H9 (cell line): ENCODE measurements around the gene SPRYD4. TPM values are rescaled to one million over a fixed set of nuclear protein-coding genes. Genes with fewer than 3 reads are reported as not detected.

ENCODE experiments used
- DNase-seq: peaks from one replicate; pipeline ENCODE4 v3.0.0-alpha.2; 2017
- H2AFZ ChIP-seq: one replicate; pipeline ENCODE4 v1.6.1; 2013; ENCODE audit warnings: mild to moderate bottlenecking, low read length, control low read depth, moderate library complexity
- H2AK5ac ChIP-seq: 2 replicates; pipeline ENCODE4 v1.6.1; 2013; ENCODE audit warnings: low read length, control low read depth, mixed read lengths; ENCODE audit not compliant: insufficient read length
- H2BK120ac ChIP-seq: one replicate; pipeline ENCODE4 v1.6.1; 2013; ENCODE audit warnings: low read depth, mild to moderate bottlenecking, low read length, control low read depth, inconsistent platforms; ENCODE audit not compliant: poor library complexity, severe bottlenecking
- H2BK12ac ChIP-seq: 2 replicates; pipeline ENCODE4 v1.6.1; 2013; ENCODE audit warnings: low read length, control low read depth, mixed read lengths, low read depth; ENCODE audit not compliant: insufficient read length
- H2BK15ac ChIP-seq: 2 replicates; pipeline ENCODE4 v1.6.1; 2013; ENCODE audit warnings: low read depth, low read length, control low read depth
- H2BK20ac ChIP-seq: one replicate; pipeline ENCODE4 v1.6.1; 2013; ENCODE audit warnings: low read depth, mild to moderate bottlenecking, low read length, control low read depth, inconsistent platforms; ENCODE audit not compliant: poor library complexity, severe bottlenecking
- H2BK5ac ChIP-seq: 2 replicates; pipeline ENCODE4 v1.6.1; 2013; ENCODE audit warnings: low read length, control low read depth, mixed read lengths; ENCODE audit not compliant: insufficient read length
- H3K14ac ChIP-seq: 2 replicates; pipeline ENCODE4 v1.6.1; 2013; ENCODE audit warnings: low read length, control low read depth; ENCODE audit not compliant: insufficient read depth
- H3K18ac ChIP-seq: 2 replicates; pipeline ENCODE4 v1.6.1; 2013; ENCODE audit warnings: low read depth, mild to moderate bottlenecking, mixed read lengths, low read length, control low read depth; ENCODE audit not compliant: insufficient read length
- H3K23ac ChIP-seq: 2 replicates; pipeline ENCODE4 v1.6.1; 2013; ENCODE audit warnings: low read length, control low read depth, mixed read lengths, low read depth; ENCODE audit not compliant: insufficient read length
- H3K23me2 ChIP-seq: 2 replicates; pipeline ENCODE4 v1.6.1; 2013; ENCODE audit warnings: low read depth, mild to moderate bottlenecking, mixed read lengths, low read length, control low read depth; ENCODE audit not compliant: insufficient read length, poor library complexity, severe bottlenecking
- H3K27ac ChIP-seq: 2 replicates; pipeline ENCODE4 v1.5.1; 2013; ENCODE audit warnings: low read length, control low read depth, mixed read lengths, low read depth; ENCODE audit not compliant: insufficient read length
- H3K27me3 ChIP-seq: 2 replicates; pipeline ENCODE4 v1.6.1; 2013; ENCODE audit warnings: low read length, control low read depth, inconsistent platforms; ENCODE audit not compliant: insufficient read depth
- H3K4ac ChIP-seq: 2 replicates; pipeline ENCODE4 v1.6.1; 2013; ENCODE audit warnings: low read depth, mild to moderate bottlenecking, control low read depth, inconsistent platforms, low read length, moderate library complexity
- H3K4me1 ChIP-seq: 2 replicates; pipeline ENCODE4 v1.6.1; 2013; ENCODE audit warnings: low read length, control low read depth, inconsistent platforms; ENCODE audit not compliant: insufficient read depth
- H3K4me2 ChIP-seq: 2 replicates; pipeline ENCODE4 v1.6.1; 2013; ENCODE audit warnings: low read length, control low read depth, mixed read lengths; ENCODE audit not compliant: insufficient read length, insufficient read depth
- H3K56ac ChIP-seq: 2 replicates; pipeline ENCODE4 v1.6.1; 2013; ENCODE audit warnings: low read depth, mild to moderate bottlenecking, mixed read lengths, low read length, control low read depth; ENCODE audit not compliant: insufficient read length
- H3K79me1 ChIP-seq: 2 replicates; pipeline ENCODE4 v1.6.1; 2013; ENCODE audit warnings: low read depth, mild to moderate bottlenecking, moderate library complexity, low read length, control low read depth, inconsistent platforms; ENCODE audit not compliant: insufficient read depth, poor library complexity, severe bottlenecking
- H3K79me2 ChIP-seq: 2 replicates; pipeline ENCODE4 v1.6.1; 2013; ENCODE audit warnings: low read length, control low read depth, inconsistent platforms; ENCODE audit not compliant: insufficient read depth
- H3K9ac ChIP-seq: 2 replicates; pipeline ENCODE4 v1.6.1; 2013; ENCODE audit warnings: low read length, control low read depth, mixed read lengths; ENCODE audit not compliant: insufficient read length; ENCODE audit errors: extremely low read depth
- H3K9me3 ChIP-seq: one replicate; pipeline ENCODE4 v1.6.1; 2013; ENCODE audit warnings: low read depth, low read length, inconsistent platforms; ENCODE audit not compliant: control insufficient read depth
- H3T11ph ChIP-seq: one replicate; pipeline ENCODE4 v1.6.1; 2013; ENCODE audit warnings: mild to moderate bottlenecking, low read length, control low read depth, inconsistent platforms
- H4K20me1 ChIP-seq: one replicate; pipeline ENCODE4 v1.6.1; 2013; ENCODE audit not compliant: control insufficient read depth, insufficient read length, insufficient read depth
- H4K5ac ChIP-seq: 2 replicates; pipeline ENCODE4 v1.6.1; 2013; ENCODE audit warnings: low read depth, mild to moderate bottlenecking, mixed read lengths, low read length, control low read depth; ENCODE audit not compliant: insufficient read length
- H4K8ac ChIP-seq: replicated peaks from 2 replicates; pipeline ENCODE4 v1.6.1; 2013; ENCODE audit warnings: low read length, control low read depth, mixed read lengths, low read depth; ENCODE audit not compliant: insufficient read length
- H4K91ac ChIP-seq: 2 replicates; pipeline ENCODE4 v1.6.1; 2013; ENCODE audit warnings: low read depth, mild to moderate bottlenecking, moderate library complexity, mixed read lengths, low read length, control low read depth; ENCODE audit not compliant: insufficient read length
- H3K27ac Mint-ChIP-seq, 3 experiments: 2 replicates in 2 of 3; 3 replicates in 1 of 3; pipeline ENCODE4 v1.8.0; 2020 to 2021; ENCODE audit warnings: mixed read lengths in 3 of 3, mild to moderate bottlenecking in 1 of 3, moderate library complexity in 1 of 3
- H3K27me3 Mint-ChIP-seq: 2 replicates; pipeline ENCODE4 v1.8.0; 2021; ENCODE audit warnings: low read depth, mild to moderate bottlenecking, moderate library complexity, mixed read lengths
- H3K36me3 Mint-ChIP-seq, 3 experiments: 2 replicates in 2 of 3; 3 replicates in 1 of 3; pipeline ENCODE4 v1.8.0; 2020 to 2021; ENCODE audit warnings: low read depth in 3 of 3, mixed read lengths in 3 of 3; ENCODE audit not compliant: insufficient read depth in 1 of 3
- H3K4me1 Mint-ChIP-seq, 2 experiments: 2 replicates each; pipeline ENCODE4 v1.8.0; 2020; ENCODE audit warnings: mixed read lengths in 2 of 2
- H3K4me3 Mint-ChIP-seq, 2 experiments: 2 replicates in 1 of 2; 3 replicates in 1 of 2; pipeline ENCODE4 v1.8.0; 2020 to 2021; ENCODE audit warnings: mild to moderate bottlenecking in 2 of 2, mixed read lengths in 2 of 2, moderate library complexity in 1 of 2
- H3K9me3 Mint-ChIP-seq, 2 experiments: 2 replicates in 1 of 2; 3 replicates in 1 of 2; pipeline ENCODE4 v1.8.0; 2020; ENCODE audit warnings: mild to moderate bottlenecking in 2 of 2, mixed read lengths in 2 of 2, moderate library complexity in 1 of 2
- CTCF ChIP-seq: fragments of 200-600 bp; sonication (generic); conservative IDR thresholded peaks from 3 replicates; pipeline ENCODE4 v1.8.0; 2021; ENCODE audit warnings: antibody characterized with exemption, mild to moderate bottlenecking
- WGBS: extraction: QIAGEN DNeasy Blood & Tissue Kit; methylation state at CpG from one replicate; pipeline ENCODE4 v1.1.7; 2013; ENCODE audit warnings: missing lambda C conversion rate, low lambda C conversion rate, mixed read lengths; ENCODE audit not compliant: insufficient read length; ENCODE audit errors: extremely low coverage; 5-methylcytosine and 5-hydroxymethylcytosine counted together
- total RNA-seq: library from RNA; stranded (reverse); gene quantifications from 2 replicates; pipeline ENCODE4 v1.2.1, GENCODE V29; 2021

Gene SPRYD4
- total RNA-seq, 1 experiment from 2014 or later, result 4.9 TPM

- Histone ChIP-seq H2BK5ac (no peak overlapping the region), H2BK20ac (no peak overlapping the region), H3K23me2 (no peaks in the 10 kb centered on the region), H4K8ac (no peak overlapping the region), H3K4ac (no peak overlapping the region), H3K9ac (no peak overlapping the region), H3K79me2 (peaks cover 2% of the 10 kb centered on the region; the same call in 1 of the 2 replicates), H4K20me1 (no peaks in the 10 kb centered on the region), H2BK15ac (no peak overlapping the region), H2BK120ac (no peak overlapping the region), H3K27ac (no peak overlapping the region), H3K14ac (no peak overlapping the region), H4K91ac (no peak overlapping the region), H2AK5ac (no peak overlapping the region), H3K23ac (no peak overlapping the region), H3T11ph (no peak overlapping the region), H2AFZ (no peak overlapping the region), H3K18ac (no peak overlapping the region), H2BK12ac (no peak overlapping the region), H3K4me1 (no peaks in the 10 kb centered on the region; the same call in 1 of the 2 replicates), H3K79me1 (peaks cover 3% of the 10 kb centered on the region), H3K4me2 (no peak overlapping the region), H3K27me3 (no peaks in the 10 kb centered on the region), H4K5ac (no peak overlapping the region), H3K9me3 (no peaks in the 10 kb centered on the region), H3K56ac (no peak overlapping the region)
- no peak overlapping the region for H3K4me3 Mint-ChIP-seq
- H3K27me3 Mint-ChIP-seq, result no peaks in the 10 kb centered on the region
- no peak overlapping the region for H3K27ac Mint-ChIP-seq
- peaks cover 14 to 15% of the 10 kb centered on the region in 2 experiments for H3K4me1 Mint-ChIP-seq
- no CpG with 5 or more reads among the region's 1 CpG for WGBS
- no peak for DNase-seq
- no peaks in the 10 kb centered on the region for H3K36me3 Mint-ChIP-seq
- no peaks in the 10 kb centered on the region for H3K9me3 Mint-ChIP-seq
- TF ChIP-seq CTCF, result no peak
These were observed 60.5 kb downstream of the SPRYD4 start for GRCh38 chr12:56528846-56529245.

Other genes starting within 250 kb of the SPRYD4 start
- 60.8 and 64.8 TPM in 2 replicates for gene RNF41, start 246.7 kb upstream of the SPRYD4 start, total RNA-seq
- 48.7 and 49.0 TPM in 2 replicates for gene NABP2, start 244.2 kb upstream of the SPRYD4 start, total RNA-seq
- gene SLC39A5, start 238.5 kb upstream of the SPRYD4 start, total RNA-seq, result 0.15 TPM in 1 of 2 replicates, not detected in the other
- gene ANKRD52, start 210.2 kb upstream of the SPRYD4 start, total RNA-seq, result 33.4 and 34.6 TPM in 2 replicates
- 24.8 and 26.1 TPM in 2 replicates for gene COQ10A, start 201.6 kb upstream of the SPRYD4 start, total RNA-seq
- 250 and 253 TPM in 2 replicates for gene CS, start 168.2 kb upstream of the SPRYD4 start, total RNA-seq
- gene CNPY2, start 152.6 kb upstream of the SPRYD4 start, total RNA-seq, result 203 and 221 TPM in 2 replicates
- 35.4 and 40.8 TPM in 2 replicates for gene PAN2, start 134.6 kb upstream of the SPRYD4 start, total RNA-seq
- gene IL23A, start 129.7 kb upstream of the SPRYD4 start, total RNA-seq, result 1.5 and 2.0 TPM in 2 replicates
- gene STAT2, start 108.5 kb upstream of the SPRYD4 start, total RNA-seq, result 47.8 and 49.9 TPM in 2 replicates
- not detected in 2 replicates for gene APOF, start 105.7 kb upstream of the SPRYD4 start, total RNA-seq
- 64.9 and 68.0 TPM in 2 replicates for gene TIMELESS, start 19.2 kb upstream of the SPRYD4 start, total RNA-seq
- 0.17 TPM in 1 of 2 replicates, not detected in the other for gene MIP, start 13.9 kb upstream of the SPRYD4 start, total RNA-seq
- 15.9 and 17.0 TPM in 2 replicates for gene GLS2, start 19.6 kb downstream of the SPRYD4 start, total RNA-seq
- 9.5 TPM in 2 replicates for gene RBMS2, start 53.2 kb downstream of the SPRYD4 start, total RNA-seq
- gene BAZ2A, start 161.7 kb downstream of the SPRYD4 start, total RNA-seq, result 94.1 and 108 TPM in 2 replicates
- 927 and 936 TPM in 2 replicates for gene ATP5F1B, start 177.4 kb downstream of the SPRYD4 start, total RNA-seq
- gene PTGES3, start 219.7 kb downstream of the SPRYD4 start, total RNA-seq, result 435 and 449 TPM in 2 replicates